SKM-1 treated with dmso at 0.1 percent for 144 hours (cell line): ENCODE measurements around the gene LMOD1.
"Not testable (repeated sequence)": the region's sequence is repeated elsewhere in the genome, so short reads cannot be mapped to it uniquely, and the experiment has no call there.

ENCODE experiments used
- DNase-seq: peaks from one replicate; lab custom pipeline; 2025; ENCODE audit not compliant: unreplicated experiment; lab: John Stamatoyannopoulos, UW

LMOD1 gene

DNA sequence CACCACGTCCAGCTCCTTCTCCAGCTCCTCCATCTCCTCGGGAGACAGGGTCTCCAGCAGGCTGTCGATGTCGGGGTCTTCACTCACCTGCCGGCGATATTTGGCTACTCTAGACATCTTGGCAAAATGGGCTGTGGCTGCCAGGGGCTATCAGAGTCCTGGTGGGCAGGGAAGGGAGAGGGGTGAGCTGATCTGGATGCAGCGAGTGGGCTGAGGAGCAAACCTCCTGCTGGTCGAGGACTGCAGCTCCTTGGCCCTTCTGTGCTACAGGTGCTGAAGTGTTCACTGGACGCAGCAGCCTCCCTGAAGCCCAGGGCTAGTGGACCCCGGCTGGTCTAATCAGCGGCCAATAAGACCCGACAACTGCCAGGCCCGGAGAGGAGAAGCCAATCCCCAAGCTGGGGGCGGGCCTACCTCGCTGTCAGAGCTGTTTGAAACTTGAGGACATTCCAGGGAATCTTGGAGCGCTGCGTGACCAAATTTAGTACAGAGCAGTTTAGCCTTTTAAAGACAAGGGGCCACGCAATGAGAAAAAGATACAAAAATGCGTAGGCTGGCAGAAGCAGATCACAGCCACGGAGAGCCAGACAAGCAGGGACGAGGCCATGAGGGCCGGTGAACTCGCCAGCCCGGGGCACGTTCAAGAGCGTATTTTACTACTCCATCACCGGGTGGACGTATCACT is at the start of gene LMOD1:
LMOD1 (minus strand) TSS at position 325 of the 685 bp plus-strand sequence; CDS start at position 117, 208 bp downstream.
- DNase-seq: no peak

DNA sequence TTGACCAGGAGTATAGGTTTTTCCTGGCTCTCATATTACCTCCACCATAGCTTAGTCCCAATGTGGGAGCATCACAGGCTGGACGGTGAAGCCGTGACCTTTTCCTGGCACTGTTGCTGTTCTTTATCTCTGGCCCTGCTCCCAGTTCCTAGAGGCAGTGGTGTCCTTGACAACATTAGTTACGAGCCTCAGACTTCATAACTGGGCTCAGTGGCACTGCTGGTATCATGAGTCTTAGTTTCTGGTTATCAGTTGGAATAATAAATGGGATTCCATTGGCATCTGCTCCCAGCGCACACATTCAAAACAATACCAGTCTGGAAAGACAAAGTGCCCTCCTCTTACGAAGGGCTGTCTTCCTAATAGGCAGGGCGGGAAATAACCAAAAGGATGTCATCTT is 44.1 kb upstream of the LMOD1 start:
- DNase-seq: no peak

DNA sequence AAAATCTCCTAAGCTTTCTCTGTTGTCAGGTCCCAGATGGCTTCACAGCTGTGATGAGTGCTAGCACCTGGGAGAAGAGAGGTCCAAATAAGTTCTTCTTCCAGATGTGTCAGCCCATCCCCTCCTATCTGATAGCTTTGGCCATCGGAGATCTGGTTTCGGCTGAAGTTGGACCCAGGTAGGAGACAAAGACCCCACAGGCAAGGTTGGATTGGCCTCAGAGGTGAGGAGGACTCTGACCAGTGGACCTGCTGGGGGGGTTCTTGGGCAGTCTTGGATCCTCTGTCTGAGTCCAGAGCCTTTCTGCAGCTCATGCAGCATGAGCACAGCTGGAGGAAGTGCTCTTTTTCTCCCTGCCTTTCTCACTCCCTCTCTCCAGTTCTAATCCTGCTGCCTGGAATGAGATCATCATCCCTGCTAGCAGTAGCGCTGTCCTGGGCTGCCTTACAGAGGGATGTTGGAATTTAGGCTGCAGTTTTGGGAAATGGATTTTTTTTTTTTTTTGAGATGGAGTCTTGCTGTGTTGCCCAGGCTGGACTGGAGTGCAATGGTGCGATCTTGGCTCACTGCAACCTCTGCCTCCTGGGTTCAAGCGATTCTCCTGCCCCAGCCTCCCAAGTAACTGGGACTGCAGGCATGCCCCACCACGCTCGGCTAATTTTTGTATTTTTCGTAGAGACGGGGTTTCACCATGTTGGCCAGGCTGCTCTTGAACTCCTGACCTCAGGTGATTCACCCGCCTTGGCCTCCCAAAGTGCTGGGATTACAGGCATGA is 43.2 kb upstream of the LMOD1 start:
- DNase-seq: no peak

DNA sequence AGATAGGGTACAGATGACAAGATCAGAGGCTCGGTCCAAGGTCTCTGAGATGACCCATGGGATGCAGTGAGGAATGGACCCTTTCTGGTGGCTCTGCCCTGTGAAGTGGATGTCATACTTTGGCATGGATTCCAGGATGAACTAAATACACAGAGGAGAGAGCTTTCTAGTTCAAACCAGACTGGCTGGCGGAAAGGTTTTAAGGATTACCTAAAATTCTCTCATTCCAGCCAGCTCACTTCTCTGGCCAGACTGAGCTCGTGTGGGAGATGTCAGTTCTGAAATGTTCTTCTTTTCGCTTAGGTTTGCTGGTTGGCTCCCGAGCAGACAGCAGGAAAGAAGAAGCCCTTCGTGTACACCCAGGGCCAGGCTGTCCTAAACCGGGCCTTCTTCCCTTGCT is 42.3 kb upstream of the LMOD1 start:
- DNase-seq: no peak

DNA sequence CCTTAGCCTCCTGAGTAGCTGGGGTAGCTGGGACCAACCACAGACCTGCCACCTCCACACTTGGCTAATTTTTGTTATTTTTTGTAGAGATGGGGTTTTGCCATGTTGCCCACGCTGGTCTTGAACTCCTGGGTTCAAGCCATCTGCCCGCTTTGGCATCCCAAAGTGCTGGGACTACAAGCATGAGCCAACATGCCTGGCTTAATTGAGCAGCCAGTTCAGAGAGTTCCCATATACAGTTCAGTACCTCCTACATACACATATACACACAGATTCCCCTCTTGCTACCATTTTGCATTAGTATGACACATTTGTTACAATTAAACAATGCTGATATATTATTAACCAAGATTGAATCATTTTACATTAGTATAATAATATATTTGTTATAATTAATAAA is 39.0 kb upstream of the LMOD1 start:
- no peak for DNase-seq

DNA sequence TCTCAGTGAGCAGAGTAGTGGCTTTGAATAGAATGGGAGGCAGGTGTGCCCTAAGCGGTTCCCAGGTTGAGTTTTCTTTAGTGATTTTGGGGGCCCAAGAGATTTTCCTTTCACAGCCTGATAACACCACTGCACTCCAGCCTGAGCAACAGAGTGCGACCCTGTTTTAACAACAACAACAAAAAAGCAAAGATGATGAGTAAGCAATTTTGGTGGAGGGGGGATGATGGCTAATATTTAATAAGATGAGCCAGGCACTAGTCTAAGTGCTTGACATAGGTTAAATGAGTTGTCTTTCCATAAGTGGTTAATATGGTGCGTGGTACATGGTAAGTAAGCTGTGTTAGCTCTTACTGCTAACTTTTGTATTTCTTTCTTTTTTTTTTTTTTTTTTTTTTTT is 38.1 kb upstream of the LMOD1 start:
- DNase-seq: no peak

DNA sequence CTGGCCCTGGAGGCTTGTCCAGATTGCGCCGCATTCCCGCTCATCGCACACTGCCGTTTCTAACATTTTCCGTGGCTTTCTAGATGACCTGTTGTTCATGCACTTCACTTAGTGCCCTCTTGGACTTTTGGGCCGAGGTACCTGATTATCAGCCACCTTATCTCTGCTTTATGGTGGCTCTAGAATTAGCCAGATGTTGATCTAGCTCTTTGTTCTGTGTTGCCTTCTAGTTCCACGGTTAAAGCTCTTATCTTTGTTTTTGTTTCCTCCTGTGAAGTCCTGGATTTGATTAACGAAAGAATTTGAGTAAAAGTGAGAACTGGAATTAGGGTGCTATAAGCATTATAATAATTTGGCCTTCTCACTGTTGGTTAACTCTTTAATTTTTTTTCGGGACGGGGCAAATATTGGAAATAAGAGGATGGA is 37.0 kb upstream of the LMOD1 start:
- DNase-seq: no peak

DNA sequence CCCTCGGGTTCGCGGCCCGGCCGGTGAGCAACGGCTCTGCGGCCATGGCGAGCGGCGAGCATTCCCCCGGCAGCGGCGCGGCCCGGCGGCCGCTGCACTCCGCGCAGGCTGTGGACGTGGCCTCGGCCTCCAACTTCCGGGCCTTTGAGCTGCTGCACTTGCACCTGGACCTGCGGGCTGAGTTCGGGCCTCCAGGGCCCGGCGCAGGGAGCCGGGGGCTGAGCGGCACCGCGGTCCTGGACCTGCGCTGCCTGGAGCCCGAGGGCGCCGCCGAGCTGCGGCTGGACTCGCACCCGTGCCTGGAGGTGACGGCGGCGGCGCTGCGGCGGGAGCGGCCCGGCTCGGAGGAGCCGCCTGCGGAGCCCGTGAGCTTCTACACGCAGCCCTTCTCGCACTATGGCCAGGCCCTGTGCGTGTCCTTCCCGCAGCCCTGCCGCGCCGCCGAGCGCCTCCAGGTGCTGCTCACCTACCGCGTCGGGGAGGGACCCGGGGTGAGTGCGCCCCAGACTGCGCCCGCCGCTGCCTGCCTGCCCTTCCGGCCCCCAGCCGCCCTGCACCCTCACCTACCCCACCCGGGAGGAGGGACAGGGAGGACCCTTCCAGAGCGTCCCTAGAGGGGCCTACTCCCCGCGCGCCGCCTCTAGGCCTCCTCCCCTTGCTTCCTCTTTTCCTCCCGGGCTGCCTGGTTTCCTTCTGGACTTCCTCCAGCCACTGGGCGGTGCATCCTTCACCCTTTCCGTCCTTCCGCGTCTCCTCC is 36.5 kb upstream of the LMOD1 start, which contains the start of gene RNPEP:
RNPEP (plus strand) TSS at position 26 of the 757 bp plus-strand sequence; CDS start at position 45, 19 bp downstream.
- peak; percentile 94 for DNase-seq

DNA sequence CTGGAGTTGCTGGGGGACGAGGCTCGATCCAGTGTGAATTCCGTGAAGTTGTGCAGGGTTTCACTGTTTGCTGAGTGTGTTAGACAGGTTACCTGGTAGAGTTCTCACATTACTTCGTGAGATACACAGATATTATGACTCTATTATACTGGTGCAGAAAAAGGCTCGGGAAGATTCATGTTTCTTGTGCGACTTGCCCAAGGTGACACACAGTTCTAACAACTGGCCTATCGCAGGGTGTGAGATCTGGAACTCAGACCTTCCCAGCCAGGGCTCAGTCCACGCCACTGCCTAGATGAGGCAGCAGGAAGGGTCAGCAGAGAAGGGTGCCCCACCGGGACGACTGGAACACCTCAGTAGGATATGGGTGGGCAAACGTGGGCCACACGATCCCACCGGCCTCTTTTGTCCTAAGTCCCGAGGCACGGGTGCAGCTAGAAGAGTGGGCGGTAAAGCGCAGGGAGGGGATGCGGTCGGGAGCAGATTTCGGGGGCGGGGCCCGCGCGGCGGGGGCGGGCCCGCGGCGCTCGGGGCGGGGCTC is 35.8 kb upstream of the LMOD1 start:
- no peak for DNase-seq

DNA sequence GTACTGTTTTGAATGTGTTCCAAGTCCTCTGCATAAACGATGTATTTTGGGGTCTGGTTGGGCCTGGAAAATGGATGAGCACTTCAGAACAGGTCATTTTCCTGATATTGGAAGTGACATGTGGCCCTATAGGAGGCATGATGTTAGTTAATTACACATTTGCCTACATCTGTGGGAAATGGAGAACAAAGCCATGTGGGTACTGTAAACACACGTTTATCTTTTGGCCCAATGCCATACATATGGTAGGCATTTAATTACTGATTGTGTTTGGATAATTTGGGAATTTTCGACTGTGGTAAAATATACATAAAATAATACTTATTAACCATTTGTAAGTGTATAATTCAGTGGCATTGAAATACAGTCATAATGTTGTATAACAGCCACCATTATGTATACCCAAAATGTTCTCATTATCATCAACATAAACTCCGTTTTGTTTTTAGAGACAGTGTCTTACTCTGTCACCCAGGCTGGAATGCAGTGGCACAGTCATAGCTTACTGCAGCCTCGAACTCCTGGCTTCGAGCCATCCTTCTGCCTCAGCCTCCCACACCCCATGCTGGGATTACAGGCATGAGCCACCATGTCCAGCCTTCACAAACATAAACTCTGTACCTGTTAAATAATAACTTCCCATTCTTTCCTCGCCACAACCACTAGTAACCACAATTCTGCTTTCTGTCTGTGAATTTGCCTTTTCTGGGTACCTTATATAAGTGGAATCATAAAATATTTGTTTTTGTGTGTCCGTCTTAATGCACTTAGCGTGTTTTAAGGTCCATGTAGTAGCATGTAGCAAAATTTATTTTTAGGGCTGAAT is 24.2 kb upstream of the LMOD1 start:
- DNase-seq: no peak

DNA sequence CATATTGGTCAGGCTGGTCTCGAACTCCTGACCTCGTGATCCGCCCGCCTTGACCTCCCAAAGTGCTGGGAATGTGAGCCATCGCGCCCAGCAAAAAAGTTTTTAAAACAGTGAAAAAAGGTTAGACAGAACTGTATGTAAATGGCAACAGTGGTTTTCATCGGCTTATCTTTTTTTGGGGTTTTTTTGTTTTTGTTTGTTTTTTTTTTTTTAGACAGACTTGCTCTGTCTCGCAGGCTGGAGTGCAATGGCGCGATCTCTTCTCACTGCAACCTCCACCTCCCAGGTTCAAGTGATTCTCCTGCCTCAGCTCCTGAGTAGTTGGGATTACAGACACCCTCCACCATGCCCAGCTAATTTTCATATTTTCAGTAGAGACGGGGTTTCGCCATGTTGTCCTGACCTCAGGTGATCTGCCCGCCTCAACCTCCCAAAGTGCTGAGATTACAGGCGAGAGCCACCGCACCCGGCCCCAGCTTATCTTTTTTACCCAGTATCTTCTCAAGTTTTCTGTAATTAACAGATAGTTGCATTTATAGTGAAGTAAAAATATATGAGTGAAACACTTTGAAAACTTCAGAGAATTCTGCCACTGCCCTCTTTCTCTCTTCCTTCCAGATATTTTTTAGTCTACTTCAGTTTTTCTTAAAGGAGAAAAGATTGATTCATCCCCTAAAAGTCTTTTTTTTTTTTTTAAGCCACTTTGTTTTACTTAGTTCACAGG is 22.0 kb upstream of the LMOD1 start:
- DNase-seq: no peak

DNA sequence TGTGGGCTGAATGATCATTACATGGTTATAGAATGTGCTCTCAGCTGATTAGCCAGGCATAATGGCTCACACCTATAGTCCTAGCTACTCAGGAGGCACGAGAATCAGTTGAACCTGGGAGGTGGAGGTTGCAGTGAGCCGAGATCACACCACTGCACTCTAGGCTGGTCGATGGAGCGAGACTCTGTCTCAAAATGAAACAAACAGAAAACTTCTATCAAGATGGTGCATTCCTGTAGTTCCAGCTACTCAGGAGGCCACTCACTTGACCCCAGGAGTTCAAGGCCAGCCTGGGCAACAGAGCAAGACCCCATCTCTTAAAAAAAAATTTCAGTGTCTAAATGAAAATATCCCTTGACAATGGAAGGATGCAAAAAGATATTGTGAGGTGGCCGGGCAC is 19.8 kb upstream of the LMOD1 start:
- no peak for DNase-seq

DNA sequence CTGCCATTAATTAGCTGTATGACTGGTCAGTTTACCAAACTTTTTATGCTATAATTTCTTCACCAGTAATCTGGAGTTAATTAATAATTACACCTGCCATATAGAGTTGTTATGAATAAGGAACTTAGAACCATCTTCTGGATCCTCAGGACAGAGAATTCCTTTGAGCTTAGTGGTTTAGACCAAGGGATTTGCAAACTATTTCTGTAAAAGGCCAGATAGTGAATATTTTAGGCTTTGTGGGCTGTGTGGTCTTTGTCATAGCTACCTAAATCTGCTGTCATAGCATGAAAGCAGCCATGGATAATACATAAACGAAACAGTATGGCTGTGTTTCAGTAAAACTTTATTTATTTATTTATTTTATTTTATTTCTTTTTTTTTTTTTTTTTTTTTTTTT is 17.9 kb upstream of the LMOD1 start:
- no peak for DNase-seq

DNA sequence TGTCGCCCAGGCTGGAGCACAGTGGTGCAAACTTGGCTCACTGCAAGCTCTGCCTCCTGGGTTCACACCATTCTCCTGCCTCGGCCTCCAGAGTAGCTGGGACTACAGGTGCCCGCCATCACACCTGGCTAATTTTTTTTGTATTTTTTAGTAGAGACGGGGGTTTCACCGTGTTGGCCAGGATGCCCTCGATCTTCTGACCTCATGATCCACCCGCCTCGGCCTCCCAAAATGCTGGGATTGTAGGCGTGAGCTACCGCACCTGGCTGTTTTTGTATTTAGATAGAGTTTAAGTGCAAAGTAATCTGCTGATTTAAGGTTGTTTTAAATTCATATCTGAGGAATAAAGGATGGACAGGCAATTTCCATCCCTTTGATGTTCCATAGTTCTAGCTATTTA is 16.0 kb upstream of the LMOD1 start:
- DNase-seq: not testable (repeated sequence)

DNA sequence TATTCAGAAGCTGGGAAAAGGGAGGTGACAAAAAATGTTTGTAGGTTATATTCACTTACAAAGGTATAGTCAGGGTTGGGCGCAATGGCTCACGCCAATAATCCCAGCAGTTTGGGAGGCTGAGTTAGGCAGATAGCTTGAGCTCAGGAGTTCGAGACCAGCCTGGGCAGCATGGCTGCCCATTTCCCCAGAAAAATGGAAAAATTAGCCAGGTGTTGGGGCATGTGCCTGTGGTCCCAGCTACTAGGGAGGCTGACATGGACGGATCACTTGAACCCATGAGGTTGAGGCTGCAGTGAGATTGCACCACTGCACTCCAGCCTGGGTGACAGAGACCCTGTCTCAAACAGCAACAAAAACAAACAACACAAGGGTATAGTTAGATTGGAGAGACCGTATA is 12.0 kb upstream of the LMOD1 start:
- DNase-seq: no peak

DNA sequence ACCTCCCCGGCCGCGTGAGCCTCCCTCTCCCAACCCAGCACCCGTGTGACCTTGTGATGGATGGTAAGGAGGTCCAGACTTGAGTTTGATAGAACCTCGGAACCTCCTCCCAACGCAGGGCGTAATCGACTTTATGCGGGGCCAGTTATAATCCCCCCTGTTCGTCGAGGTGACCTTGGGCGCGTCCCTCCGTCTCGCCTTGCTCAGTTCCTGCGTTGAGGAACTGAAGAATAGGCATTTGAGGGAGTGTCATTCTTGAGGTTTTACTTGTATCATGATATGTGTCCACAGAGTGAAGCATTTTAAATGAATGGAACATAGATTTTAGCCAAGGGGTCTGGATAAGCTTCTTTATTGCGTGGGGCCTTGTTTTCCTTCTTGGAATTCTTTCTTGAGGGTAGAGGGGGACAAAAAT is 9.4 kb upstream of the LMOD1 start:
- no peak for DNase-seq

DNA sequence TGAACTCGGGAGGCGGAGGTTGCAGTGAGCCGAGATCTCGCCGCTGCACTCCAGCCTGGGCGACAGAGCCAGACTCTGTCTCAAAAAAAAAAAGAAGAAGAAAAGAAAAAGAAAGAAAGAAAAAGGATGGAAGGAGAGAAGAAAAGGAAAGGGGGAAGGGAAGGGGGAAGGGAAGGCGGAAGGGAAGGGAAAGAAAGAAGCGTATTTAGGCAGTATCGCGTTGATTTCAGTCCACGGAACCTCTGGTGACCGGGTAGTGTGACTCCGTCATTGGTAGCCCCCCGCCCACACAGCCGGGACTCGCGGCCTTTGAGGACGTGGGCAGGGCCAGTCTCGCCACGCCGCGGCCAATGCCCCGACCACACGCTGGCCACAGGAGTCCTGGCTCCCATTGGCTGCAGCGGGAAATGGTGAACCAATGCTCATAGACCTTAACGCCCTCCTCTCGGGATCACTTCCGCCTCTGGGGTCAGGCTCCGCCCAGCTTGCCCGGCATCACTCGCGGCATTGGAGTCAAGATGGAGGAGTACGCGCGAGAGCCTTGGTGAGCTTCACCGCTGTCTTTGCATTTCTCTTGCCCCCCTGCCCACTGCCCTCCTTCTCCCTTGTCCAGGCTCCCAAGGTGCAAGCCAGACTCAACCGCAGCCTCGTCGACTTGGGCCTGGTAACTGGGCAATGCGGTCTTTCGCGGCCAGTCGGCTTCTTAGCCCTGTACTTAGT is 8.8 kb upstream of the LMOD1 start, which contains the start of gene TIMM17A:
TIMM17A (plus strand) TSS at position 495 of the 720 bp plus-strand sequence; CDS start at position 519, 24 bp downstream.
- DNase-seq: peak; percentile 100

DNA sequence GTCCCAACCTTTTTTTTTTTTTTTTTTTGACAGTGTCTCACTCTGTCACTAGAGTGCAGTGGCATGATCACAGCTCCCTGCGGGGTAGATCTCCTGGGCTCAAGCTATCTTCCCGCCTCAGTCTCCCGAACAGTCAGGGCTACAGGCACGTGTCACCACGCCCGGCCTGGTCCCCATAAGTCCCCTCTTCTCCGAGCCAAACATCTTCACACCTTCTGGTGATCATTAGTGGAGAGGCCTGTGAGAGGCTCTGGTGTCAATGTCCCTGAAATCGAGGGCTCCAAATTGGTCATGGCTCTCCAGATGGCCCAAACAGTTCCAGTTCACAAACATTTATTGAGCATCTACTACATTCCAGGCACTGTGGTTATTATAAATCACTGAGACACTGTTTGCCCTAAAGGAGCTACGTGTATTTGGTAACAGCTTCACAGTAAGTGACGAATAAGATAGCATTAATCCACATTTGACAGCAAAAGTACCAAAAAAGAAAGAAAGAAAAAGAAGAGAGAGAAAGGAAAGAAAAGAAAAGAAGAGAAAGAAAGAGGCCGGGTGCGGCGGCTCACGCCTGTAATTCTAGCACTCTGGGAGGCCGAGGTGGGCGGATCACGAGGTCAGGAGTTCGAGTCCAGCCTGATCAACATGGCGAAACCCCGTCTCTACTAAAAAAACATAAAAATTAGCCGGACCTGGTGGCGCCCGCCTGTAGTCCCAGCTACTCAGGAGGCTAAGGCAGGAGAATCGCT is 8.1 kb upstream of the LMOD1 start:
- no peak for DNase-seq
